ENCODE data around the gene CLDN6. TPM values are rescaled to one million over a fixed set of nuclear protein-coding genes. Genes with fewer than 3 reads are reported as not detected.

The CLDN6 gene, protein sequence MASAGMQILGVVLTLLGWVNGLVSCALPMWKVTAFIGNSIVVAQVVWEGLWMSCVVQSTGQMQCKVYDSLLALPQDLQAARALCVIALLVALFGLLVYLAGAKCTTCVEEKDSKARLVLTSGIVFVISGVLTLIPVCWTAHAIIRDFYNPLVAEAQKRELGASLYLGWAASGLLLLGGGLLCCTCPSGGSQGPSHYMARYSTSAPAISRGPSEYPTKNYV
- 2.7 and 7.6 TPM in 2 replicates for total RNA-seq (2016; rRNA removed; fragmentation: Illumina TruSeq; extraction: Trizol)
- total RNA-seq (2016; cell fraction: cytosol; rRNA removed; fragmentation: Illumina TruSeq; extraction: Trizol; ENCODE audit: low read depth) = 1.2 and 1.3 TPM in 2 replicates
- total RNA-seq (2016; cell fraction: insoluble cytoplasmic fraction; rRNA removed; fragmentation: Illumina TruSeq; extraction: Trizol) = 2.2 and 8.1 TPM in 2 replicates
- total RNA-seq (2016; cell fraction: membrane; rRNA removed; fragmentation: Illumina TruSeq; extraction: Trizol) = 1.4 and 2.3 TPM in 2 replicates
- total RNA-seq (2016; cell fraction: nucleus; rRNA removed; fragmentation: Illumina TruSeq; extraction: Trizol) = 9.3 and 10.1 TPM in 2 replicates
- polyA plus RNA-seq (2011; rRNA removed) = 5.9 and 10.1 TPM in 2 replicates
- polyA plus RNA-seq (2011; cell fraction: cytosol; rRNA removed) = 10.2 and 14.5 TPM in 2 replicates
- polyA plus RNA-seq (2011; cell fraction: nucleus; rRNA removed) = 3.6 and 5.9 TPM in 2 replicates
- polyA plus RNA-seq (2012) = 5.5 and 7.9 TPM in 2 replicates
- 2.0 and 2.8 TPM in 2 replicates for polyA plus RNA-seq (2016; cell fraction: cytosol; fragmentation: Illumina TruSeq; extraction: Trizol; ENCODE audit: low read depth)
- polyA plus RNA-seq (2016; cell fraction: insoluble cytoplasmic fraction; fragmentation: Illumina TruSeq; extraction: Trizol; ENCODE audit: low read depth) = 3.6 and 4.2 TPM in 2 replicates
- 2.8 and 3.7 TPM in 2 replicates for polyA plus RNA-seq (2016; cell fraction: membrane; fragmentation: Illumina TruSeq; extraction: Trizol; ENCODE audit: low read depth)
- polyA plus RNA-seq (2016; cell fraction: nucleus; fragmentation: Illumina TruSeq; extraction: Trizol; ENCODE audit: insufficient read depth, low read depth) = 22.4 and 25.4 TPM in 2 replicates
- 0.14 and 9.8 TPM in 2 replicates for polyA minus RNA-seq (2011; rRNA and poly(A)+ RNA removed; ENCODE audit: low replicate concordance)
- 4.6 and 5.7 TPM in 2 replicates for polyA minus RNA-seq (2011; cell fraction: cytosol; rRNA and poly(A)+ RNA removed)
- 1.0 and 1.4 TPM in 2 replicates for polyA minus RNA-seq (2011; cell fraction: nucleus; rRNA and poly(A)+ RNA removed)
- Bru-seq, nascent RNA = percentile 41 among the genes with signal in this experiment
- percentile 75 among the genes with signal in this experiment for BruChase-seq, experiment 1, labeled RNA remaining after a 6-hour chase
- percentile 59 among the genes with signal in this experiment for BruChase-seq, experiment 2, labeled RNA remaining after a 2-hour chase
- long read RNA-seq, experiment 1, transcript CLDN6-201 (2 exons, 1,369 nt) = major isoform, 6 of 8 reads
- long read RNA-seq, experiment 1, partial matches to known transcripts = 1 of 8 reads
- long read RNA-seq, experiment 1, other reads (novel, unspliced or antisense) = 1 of 8 reads
- long read RNA-seq, experiment 2, transcript CLDN6-201 (2 exons, 1,369 nt) = major isoform, 5 of 24 reads
- long read RNA-seq, experiment 2, partial matches to known transcripts = 16 of 24 reads
- long read RNA-seq, experiment 2, other reads (novel, unspliced or antisense) = 2 of 24 reads

- H2AFZ ChIP-seq (ENCODE audit: low read length) = no peak within 1 kb of the TSS
- H3K9ac ChIP-seq (ENCODE audit: insufficient read depth, low read depth, low read length) = peak within 1 kb of the TSS; percentile 26
- H3K79me2 ChIP-seq (ENCODE audit: insufficient read depth, low read length) = peaks cover 5% of the 10 kb centered on the region
- ATAC-seq (no peak), FAIRE-seq (no peak), DNase-seq (ENCODE audit: low spot score) (no peak)
- H3K36me3 ChIP-seq (replicated peaks in 1 of 2; ENCODE audit: control insufficient read depth in 1 of 2, insufficient read depth in 2 of 2, low read length in 2 of 2) = no peaks in the 10 kb centered on the region; a peak in 1 of 5 replicates
- peak within 1 kb of the TSS; percentile 74 for H3K4me2 ChIP-seq (ENCODE audit: low read depth, low read length)
- intact Hi-C loops (cut with micrococcal nuclease; ENCODE audit: unreplicated experiment) = no loop called here
- H3K27ac ChIP-seq (ENCODE audit: extremely low read length, insufficient read depth, low read length) = no peak within 1 kb of the TSS
- in situ Hi-C loops (cut with HindIII; ENCODE audit: extremely low pct_ligation_motif_present, low pct_unique_long_range_greater_than_20kb) = no loop called here
- peaks cover 85% of the 10 kb centered on the region for H3K4me1 ChIP-seq (ENCODE audit: insufficient read depth, low read length)
- peaks cover 2 to 8% of the 10 kb centered on the region in 2 experiments; a peak in 4 of 5 replicates for H3K27me3 ChIP-seq (ENCODE audit: control insufficient read depth in 1 of 2, insufficient read depth in 2 of 2, low read length in 2 of 2)
- WGBS (ENCODE audit: low lambda C conversion rate) = 62% methylated on average over 16 of the region's 52 CpGs
- no peaks in the 10 kb centered on the region for H3K9me3 ChIP-seq (ENCODE audit: low read length)
- peaks cover 18% of the 10 kb centered on the region; the same call in 1 of the 2 replicates for H4K20me1 ChIP-seq (ENCODE audit: insufficient read depth, low read length)
- BruUV-seq (replicated peaks) = no TSS peak
- ChIA-PET POLR2A (interaction anchor here (18.8 kb wide), 1 partner anchor 9 kb away, joined by 750 read pairs; the partner anchor contains the start of gene CLDN9), CTCF (ENCODE audit: low intra/inter-chr PET ratio, low total read pairs) (interaction anchor here (0.6 to 1.2 kb wide), 3 partner anchors 10 to 141 kb away, joined by 3 to 4 read pairs (median 3); no protein-coding TSS in a partner anchor)
- peak within 1 kb of the TSS; percentile 36 to 57 (median 45) for H3K4me3 ChIP-seq (replicated peaks in 1 of 3; ENCODE audit: insufficient read depth in 1 of 3, low read depth in 2 of 3, low read length in 3 of 3)
- TF ChIP-seq FOXO1 (CRISPR knock-in tag; IDR thresholded peaks at IDR 0.05) = no peak
- TF ChIP-seq ZNF749 (CRISPR knock-in tag; IDR thresholded peaks at IDR 0.05; ENCODE audit: borderline replicate concordance) = no peak
- TF ChIP-seq CREB1 (IDR thresholded peaks at IDR 0.05) = peak; percentile 98
- peak; percentile 89 for TF ChIP-seq CREB1 (CRISPR knock-in tag; IDR thresholded peaks at IDR 0.05)
- TF ChIP-seq ZEB1 (IDR thresholded peaks at IDR 0.05; ENCODE audit: insufficient replicate concordance, low read depth) = no peak
- no peak for TF ChIP-seq YY1 (IDR thresholded peaks at IDR 0.05; ENCODE audit: insufficient read depth, insufficient replicate concordance, low read depth, low read length)
- TF ChIP-seq ZNF724P (CRISPR knock-in tag; IDR thresholded peaks at IDR 0.05; ENCODE audit: borderline replicate concordance) = no peak
- TF ChIP-seq ZSCAN31 (CRISPR knock-in tag; IDR thresholded peaks at IDR 0.05; ENCODE audit: low read depth) = no peak
- TF ChIP-seq ZNF7 (CRISPR knock-in tag; IDR thresholded peaks at IDR 0.05) = no peak
- TF ChIP-seq ZNF34 (CRISPR knock-in tag; IDR thresholded peaks at IDR 0.05; ENCODE audit: borderline replicate concordance) = no peak
- no peak for TF ChIP-seq SMC3 (IDR thresholded peaks at IDR 0.05; ENCODE audit: low read length)
- TF ChIP-seq ZSCAN9 (CRISPR knock-in tag; IDR thresholded peaks at IDR 0.05; ENCODE audit: borderline replicate concordance) = no peak
- no peak for TF ChIP-seq ZFY (CRISPR knock-in tag; IDR thresholded peaks at IDR 0.05)
- no peak for TF ChIP-seq ZBTB8A (CRISPR knock-in tag; IDR thresholded peaks at IDR 0.05; ENCODE audit: borderline replicate concordance, low read depth)
- TF ChIP-seq CEBPG (CRISPR knock-in tag; IDR thresholded peaks at IDR 0.05) = no peak
- no peak for TF ChIP-seq ASH2L (IDR thresholded peaks at IDR 0.05; ENCODE audit: insufficient read length, low read depth, low read length)
- TF ChIP-seq ZSCAN25 (CRISPR knock-in tag; IDR thresholded peaks at IDR 0.05) = peak; percentile 63; the same call in 1 of the 2 replicates
- peak; percentile 56 for TF ChIP-seq MED8 (CRISPR knock-in tag; IDR thresholded peaks at IDR 0.05; ENCODE audit: insufficient replicate concordance)
- TF ChIP-seq, protein P1, sequence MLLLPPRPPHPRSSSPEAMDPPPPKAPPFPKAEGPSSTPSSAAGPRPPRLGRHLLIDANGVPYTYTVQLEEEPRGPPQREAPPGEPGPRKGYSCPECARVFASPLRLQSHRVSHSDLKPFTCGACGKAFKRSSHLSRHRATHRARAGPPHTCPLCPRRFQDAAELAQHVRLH (CRISPR knock-in tag; IDR thresholded peaks at IDR 0.05; ENCODE audit: borderline replicate concordance, low read depth) = peak; percentile 21; the same call in 1 of the 2 replicates
Measured at GRCh38 chr16:3017794-3018506, at the start of gene CLDN6. Gene CLDN6 (minus strand): TSS chr16:3018183. CDS start chr16:3016021, 2,162 bp downstream.
